ENCODE data around the gene DNMT1. TPM values are rescaled to one million over a fixed set of nuclear protein-coding genes. Genes with fewer than 3 reads are reported as not detected.
"Not testable (repeated sequence)": the region's sequence is repeated elsewhere in the genome, so short reads cannot be mapped to it uniquely, and the experiment has no call there.

The DNMT1 gene
- total RNA-seq, 2 experiments from 2014 or later = 314 to 331 TPM

DNA sequence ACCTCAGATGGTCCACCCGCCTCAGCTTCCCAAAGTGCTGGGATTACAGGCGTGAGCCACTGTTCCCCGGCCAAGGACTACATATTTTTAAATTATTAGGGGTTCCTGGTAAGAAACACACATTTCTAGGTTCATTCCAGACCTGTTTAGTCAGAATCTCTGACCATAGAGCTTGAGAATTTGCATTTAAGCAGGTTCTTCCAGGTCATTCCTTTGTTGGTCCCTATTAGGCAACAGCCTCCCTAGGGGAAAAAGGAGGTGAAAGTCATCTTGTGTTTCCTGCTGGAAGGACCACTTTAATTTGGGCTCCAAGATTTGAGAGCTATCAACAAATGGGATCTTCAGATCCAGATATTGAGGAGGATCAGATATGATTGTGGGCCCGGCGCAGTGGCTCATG is 20.0 kb upstream of the DNMT1 start:
- no peak for DNase-seq
- POLR2A ChIA-PET = interaction anchor here (1.8 kb wide), 1 partner anchor 21 kb away, joined by 4 read pairs; no protein-coding TSS in a partner anchor
- Mint-ChIP-seq H3K9me3 (no peaks in the 10 kb centered on the region), H3K4me1 (peaks cover 2% of the 10 kb centered on the region), H3K36me3 (ENCODE audit: low read depth) (no peaks in the 10 kb centered on the region), H3K27me3 (no peaks in the 10 kb centered on the region), H3K4me3 (no peak overlapping the region), H3K27ac (no peak overlapping the region)
- CTCF ChIA-PET = interaction anchor here (1.1 kb wide), 1 partner anchor 36 kb away, joined by 3 read pairs; no protein-coding TSS in a partner anchor

DNA sequence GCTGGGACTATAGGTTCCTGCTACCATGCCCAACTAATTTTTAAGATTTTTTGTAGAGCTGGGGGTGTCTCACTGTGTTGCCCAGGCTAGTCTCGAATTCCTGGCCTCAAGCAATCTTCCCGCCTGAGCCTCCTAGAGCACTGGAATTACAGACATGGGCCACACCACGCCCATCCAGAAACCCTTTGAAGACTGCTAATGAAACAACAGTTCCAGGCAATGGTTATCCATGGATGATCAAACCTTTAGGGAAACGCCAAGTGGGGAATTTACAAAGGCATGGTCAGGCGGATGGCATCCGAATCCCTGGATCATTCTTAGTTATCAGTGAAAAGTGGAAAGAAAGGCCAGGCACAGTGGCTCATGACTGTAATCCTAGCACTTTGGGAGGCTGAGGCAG is 16.9 kb upstream of the DNMT1 start:
- H3K27ac Mint-ChIP-seq = no peak overlapping the region
- ChIA-PET CTCF (no interaction called here), POLR2A (no interaction called here)
- DNase-seq = no peak
- no peaks in the 10 kb centered on the region for H3K4me1 Mint-ChIP-seq
- H3K4me3 Mint-ChIP-seq = no peak overlapping the region
- H3K36me3 Mint-ChIP-seq (ENCODE audit: low read depth) = peaks cover 3% of the 10 kb centered on the region
- no peaks in the 10 kb centered on the region for H3K27me3 Mint-ChIP-seq
- H3K9me3 Mint-ChIP-seq = peaks cover 7% of the 10 kb centered on the region

DNA sequence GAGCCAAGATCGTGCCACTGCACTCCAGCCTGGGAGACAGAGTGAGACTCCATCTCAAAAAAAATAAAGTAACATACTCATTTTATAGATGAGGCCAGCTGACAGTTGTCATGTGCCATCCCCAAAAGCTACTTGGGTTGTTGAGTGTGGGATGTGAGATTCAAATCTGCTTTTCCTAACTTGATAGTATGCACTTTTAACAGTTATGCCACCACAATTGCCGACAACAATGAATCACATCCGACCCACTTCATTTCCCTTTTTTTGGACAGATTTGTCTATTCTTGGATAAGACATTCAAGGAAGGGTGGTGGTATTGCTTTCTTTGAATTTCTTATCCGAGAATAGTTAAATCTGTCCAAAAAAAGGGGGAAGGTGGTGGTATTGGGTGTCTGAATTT is 16.3 kb upstream of the DNMT1 start:
- no peak overlapping the region for H3K27ac Mint-ChIP-seq
- H3K9me3 Mint-ChIP-seq = peaks cover 7% of the 10 kb centered on the region
- no peaks in the 10 kb centered on the region for H3K4me1 Mint-ChIP-seq
- H3K36me3 Mint-ChIP-seq (ENCODE audit: low read depth) = peaks cover 3% of the 10 kb centered on the region
- CTCF ChIA-PET = no interaction called here
- DNase-seq = no peak
- no peak overlapping the region for H3K4me3 Mint-ChIP-seq
- H3K27me3 Mint-ChIP-seq = no peaks in the 10 kb centered on the region
- POLR2A ChIA-PET = no interaction called here

DNA sequence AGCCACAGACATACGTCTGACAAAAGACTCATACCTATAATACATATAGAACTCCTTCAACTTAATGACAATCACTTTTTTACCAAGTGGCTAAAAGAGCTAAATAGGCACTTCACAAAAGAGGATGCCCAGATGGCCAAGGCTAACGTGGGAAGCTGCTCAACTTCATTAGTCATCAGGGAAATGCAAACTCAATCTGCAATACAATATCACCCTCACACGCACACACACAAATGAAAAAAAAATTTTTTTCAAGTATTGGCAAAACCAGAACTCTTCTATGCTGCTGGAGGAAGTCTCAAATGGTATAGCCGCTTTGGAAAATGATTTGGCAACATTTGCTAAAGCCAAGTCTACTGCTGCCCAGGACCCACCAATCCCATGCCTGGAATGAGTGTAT is 14.6 kb upstream of the DNMT1 start:
- CTCF ChIA-PET = interaction anchor here (0.6 to 1.0 kb wide), 2 partner anchors 10 to 41 kb away, joined by 4 read pairs; no protein-coding TSS in a partner anchor
- H3K36me3 Mint-ChIP-seq (ENCODE audit: low read depth) = peaks cover 3% of the 10 kb centered on the region
- H3K27me3 Mint-ChIP-seq = no peaks in the 10 kb centered on the region
- H3K27ac Mint-ChIP-seq = no peak overlapping the region
- no peak overlapping the region for H3K4me3 Mint-ChIP-seq
- H3K4me1 Mint-ChIP-seq = no peaks in the 10 kb centered on the region
- DNase-seq = no peak
- POLR2A ChIA-PET = interaction anchor here (0.9 to 1.6 kb wide), 2 partner anchors 10 to 15 kb away, joined by 3 read pairs; no protein-coding TSS in a partner anchor
- peaks cover 7% of the 10 kb centered on the region for H3K9me3 Mint-ChIP-seq

GRCh38 chr19:10207026-10207425 is 12.3 kb upstream of the DNMT1 start:
- H3K4me1 Mint-ChIP-seq = no peaks in the 10 kb centered on the region
- no peak overlapping the region for H3K4me3 Mint-ChIP-seq
- H3K27ac Mint-ChIP-seq = no peak overlapping the region
- CTCF ChIA-PET = interaction anchor here (0.6 kb wide), 1 partner anchor 9 kb away, joined by 3 read pairs; no protein-coding TSS in a partner anchor
- peaks cover 3% of the 10 kb centered on the region for H3K36me3 Mint-ChIP-seq (ENCODE audit: low read depth)
- no peaks in the 10 kb centered on the region for H3K27me3 Mint-ChIP-seq
- H3K9me3 Mint-ChIP-seq = peaks cover 7% of the 10 kb centered on the region
- no peak for DNase-seq
- POLR2A ChIA-PET = interaction anchor here (1.2 to 1.8 kb wide), 3 partner anchors 12 to 19 kb away, joined by 3 to 5 read pairs (median 3); partner anchors contain the start of gene DNMT1

GRCh38 chr19:10206226-10206885 is 11.6 kb upstream of the DNMT1 start:
- no peak for DNase-seq
- POLR2A ChIA-PET = interaction anchor here (1.3 to 1.8 kb wide), 2 partner anchors 11 to 18 kb away, joined by 3 to 5 read pairs; partner anchors contain the start of gene DNMT1
- Mint-ChIP-seq H3K4me1 (no peaks in the 10 kb centered on the region), H3K9me3 (peaks cover 7% of the 10 kb centered on the region), H3K27me3 (no peaks in the 10 kb centered on the region), H3K36me3 (ENCODE audit: low read depth) (peaks cover 3% of the 10 kb centered on the region), H3K4me3 (no peak overlapping the region), H3K27ac (no peak overlapping the region)
- CTCF ChIA-PET = no interaction called here

- no peak overlapping the region for H3K27ac Mint-ChIP-seq
- ChIA-PET CTCF (no interaction called here), POLR2A (interaction anchor here (1.3 to 1.8 kb wide), 2 partner anchors 11 to 18 kb away, joined by 3 to 5 read pairs; partner anchors contain the start of gene DNMT1)
- no peak overlapping the region for H3K4me3 Mint-ChIP-seq
- no peak for DNase-seq
- H3K27me3 Mint-ChIP-seq = no peaks in the 10 kb centered on the region
- H3K36me3 Mint-ChIP-seq (ENCODE audit: low read depth) = peaks cover 3% of the 10 kb centered on the region
- H3K4me1 Mint-ChIP-seq = no peaks in the 10 kb centered on the region
- H3K9me3 Mint-ChIP-seq = peaks cover 7% of the 10 kb centered on the region
Observed at GRCh38 chr19:10205636-10206035, 10.9 kb upstream of the DNMT1 start.

GRCh38 chr19:10203686-10204085 is 8.9 kb upstream of the DNMT1 start:
- CTCF ChIA-PET = interaction anchor here (2.0 kb wide), 1 partner anchor 47 kb away, joined by 4 read pairs; no protein-coding TSS in a partner anchor
- Mint-ChIP-seq H3K27me3 (no peaks in the 10 kb centered on the region), H3K36me3 (ENCODE audit: low read depth) (peaks cover 3% of the 10 kb centered on the region), H3K9me3 (peaks cover 7% of the 10 kb centered on the region), H3K27ac (no peak overlapping the region), H3K4me1 (peaks cover 9% of the 10 kb centered on the region), H3K4me3 (no peak overlapping the region)
- POLR2A ChIA-PET = interaction anchor here (1.2 kb wide), 1 partner anchor 669 kb away, joined by 3 read pairs; no protein-coding TSS in a partner anchor
- no peak for DNase-seq

GRCh38 chr19:10201176-10201575 is 6.4 kb upstream of the DNMT1 start:
- H3K9me3 Mint-ChIP-seq = no peaks in the 10 kb centered on the region
- POLR2A ChIA-PET = no interaction called here
- no peaks in the 10 kb centered on the region for H3K36me3 Mint-ChIP-seq (ENCODE audit: low read depth)
- H3K27me3 Mint-ChIP-seq = no peaks in the 10 kb centered on the region
- no peak for DNase-seq
- H3K27ac Mint-ChIP-seq = no peak overlapping the region
- no peak overlapping the region for H3K4me3 Mint-ChIP-seq
- H3K4me1 Mint-ChIP-seq = peaks cover 15% of the 10 kb centered on the region
- CTCF ChIA-PET = interaction anchor here (1.5 to 5.0 kb wide), 2 partner anchors 27 to 49 kb away, joined by 8 to 24 read pairs; no protein-coding TSS in a partner anchor

GRCh38 chr19:10200101-10200500 is 5.3 kb upstream of the DNMT1 start:
- CTCF ChIA-PET = interaction anchor here (1.0 to 5.0 kb wide), 3 partner anchors 12 to 50 kb away, joined by 3 to 24 read pairs (median 9); no protein-coding TSS in a partner anchor
- H3K9me3 Mint-ChIP-seq; DNase-seq; H3K27me3 Mint-ChIP-seq; H3K36me3 Mint-ChIP-seq (ENCODE audit: low read depth); H3K27ac Mint-ChIP-seq; H3K4me3 Mint-ChIP-seq: not testable (repeated sequence)
- POLR2A ChIA-PET = interaction anchor here (2.3 kb wide), 1 partner anchor 36 kb away, joined by 8 read pairs; no protein-coding TSS in a partner anchor
- H3K4me1 Mint-ChIP-seq = peaks cover 20% of the 10 kb centered on the region

DNA sequence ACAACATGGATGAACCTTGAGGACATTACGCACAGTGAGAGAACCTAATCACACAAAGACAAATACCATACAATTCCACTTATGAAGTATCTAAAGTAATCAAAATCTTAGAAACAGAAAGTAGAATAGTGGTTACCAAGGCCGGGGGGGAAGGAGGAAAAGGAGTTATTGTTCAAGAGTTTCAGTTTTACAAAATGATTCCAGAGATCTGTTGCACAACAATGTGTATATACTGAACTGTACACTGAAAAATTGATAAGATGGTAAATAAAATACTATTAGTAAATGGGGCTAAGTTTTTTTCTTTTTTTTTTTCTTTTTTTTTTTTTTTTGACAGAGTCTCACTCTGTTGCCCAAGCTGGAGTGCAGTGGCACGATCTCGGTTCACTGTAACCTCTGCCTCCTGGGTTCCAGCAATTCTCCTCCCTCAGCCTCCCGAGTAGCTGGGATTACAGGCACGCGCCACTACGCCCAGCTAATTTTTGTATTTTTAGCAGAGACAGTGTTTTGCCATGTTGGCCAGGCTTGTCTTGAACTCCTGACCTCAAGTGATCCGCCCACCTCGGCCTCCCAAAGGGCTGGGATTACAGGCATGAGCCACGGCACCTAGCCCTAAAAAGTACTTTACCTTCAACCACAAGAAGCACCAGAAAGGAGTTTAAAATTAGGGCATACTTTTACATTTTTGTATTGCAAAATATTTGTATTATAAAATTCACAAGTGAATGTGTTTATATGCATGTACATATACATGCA is 4.3 kb upstream of the DNMT1 start:
- Mint-ChIP-seq H3K4me1 (peaks cover 26% of the 10 kb centered on the region), H3K27ac (peak overlapping the region; percentile 72), H3K4me3 (peak overlapping the region; percentile 52)
- not testable (repeated sequence) for H3K9me3 Mint-ChIP-seq; H3K27me3 Mint-ChIP-seq; H3K36me3 Mint-ChIP-seq (ENCODE audit: low read depth); DNase-seq
- ChIA-PET CTCF (interaction anchor here (0.6 to 5.0 kb wide), 4 partner anchors 11 to 54 kb away, joined by 3 to 24 read pairs (median 6); no protein-coding TSS in a partner anchor), POLR2A (interaction anchor here (1.1 to 2.3 kb wide), 3 partner anchors 37 to 57 kb away, joined by 4 to 8 read pairs (median 4); no protein-coding TSS in a partner anchor)

DNA sequence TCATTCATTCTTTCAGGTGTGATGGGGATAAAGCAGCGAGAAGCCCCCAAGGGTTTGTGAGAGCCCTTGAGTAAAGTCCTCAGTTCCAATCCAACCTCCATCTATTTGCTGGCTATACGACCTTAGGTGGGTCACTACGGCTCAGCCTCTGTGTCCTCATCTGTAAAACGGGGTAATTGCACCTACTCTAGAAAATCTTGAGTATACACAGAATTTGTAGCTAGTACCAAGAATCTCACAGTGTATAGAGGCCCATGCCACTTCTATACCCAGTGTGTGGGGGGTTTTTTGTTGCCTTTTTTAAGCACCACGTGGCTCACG is 406 bp upstream of the DNMT1 start:
- POLR2A ChIA-PET = interaction anchor here (0.6 to 2.4 kb wide), 21 partner anchors 9 to 373 kb away, joined by 3 to 21 read pairs (median 4); partner anchors contain the start of genes EIF3G, ICAM1, MRPL4 and P2RY11
- no peaks in the 10 kb centered on the region for H3K9me3 Mint-ChIP-seq
- H3K36me3 Mint-ChIP-seq (ENCODE audit: low read depth) = peaks cover 32% of the 10 kb centered on the region
- H3K4me1 Mint-ChIP-seq = peaks cover 56% of the 10 kb centered on the region
- no peak for DNase-seq
- peak overlapping the region; percentile 100 for H3K4me3 Mint-ChIP-seq
- H3K27ac Mint-ChIP-seq = peak overlapping the region; percentile 97
- CTCF ChIA-PET = interaction anchor here (0.8 to 3.0 kb wide), 5 partner anchors 37 to 97 kb away, joined by 3 to 18 read pairs (median 4); partner anchors contain the start of genes MRPL4 and S1PR2
- H3K27me3 Mint-ChIP-seq = no peaks in the 10 kb centered on the region

Measured in activated CD4-positive, alpha-beta memory T cell treated with anti-CD3 and anti-CD28 coated beads, Interleukin-2, amount 10 ng/mL, durations not matched to agents 7 days and 5 days (primary cell).